ENCODE data around the gene FAM76A.

The FAM76A gene

GRCh38 chr1:27759236-27759635 lies 33.5 kb downstream of the FAM76A start:
- DNase-seq = no peak
- no peak overlapping the region for H3K4me3 ChIP-seq (ENCODE audit: low read depth, low read length)
- no peak for TF ChIP-seq CTCF (IDR thresholded peaks at IDR 0.05; ENCODE audit: low read depth, low read length)
- H3K4me1 ChIP-seq = no peaks in the 10 kb centered on the region
- H3K9me3 ChIP-seq = no peaks in the 10 kb centered on the region
- no peaks in the 10 kb centered on the region for H3K36me3 ChIP-seq
- H3K27me3 ChIP-seq = no peaks in the 10 kb centered on the region

- Histone ChIP-seq H3K4me1 (no peaks in the 10 kb centered on the region), H3K36me3 (no peaks in the 10 kb centered on the region), H3K4me3 (ENCODE audit: low read depth, low read length) (no peak overlapping the region), H3K9me3 (no peaks in the 10 kb centered on the region), H3K27me3 (no peaks in the 10 kb centered on the region)
- no peak for DNase-seq
- peak; percentile 19; the same call in 1 of the 2 replicates for TF ChIP-seq CTCF (IDR thresholded peaks at IDR 0.05; ENCODE audit: low read depth, low read length)
These were observed 34.7 kb downstream of the FAM76A start for GRCh38 chr1:27760426-27760825.

GRCh38 chr1:27762033-27762432 lies 36.3 kb downstream of the FAM76A start:
- no peak for TF ChIP-seq CTCF (IDR thresholded peaks at IDR 0.05; ENCODE audit: low read depth, low read length)
- Histone ChIP-seq H3K9me3 (no peaks in the 10 kb centered on the region), H3K4me1 (no peaks in the 10 kb centered on the region), H3K4me3 (ENCODE audit: low read depth, low read length) (no peak overlapping the region), H3K27me3 (no peaks in the 10 kb centered on the region), H3K36me3 (no peaks in the 10 kb centered on the region)
- DNase-seq = no peak

- no peak for DNase-seq
- Histone ChIP-seq H3K4me1 (no peaks in the 10 kb centered on the region), H3K36me3 (no peaks in the 10 kb centered on the region), H3K27me3 (no peaks in the 10 kb centered on the region), H3K9me3 (no peaks in the 10 kb centered on the region), H3K4me3 (ENCODE audit: low read depth, low read length) (no peak overlapping the region)
- no peak for TF ChIP-seq CTCF (IDR thresholded peaks at IDR 0.05; ENCODE audit: low read depth, low read length)
These were observed 37.6 kb downstream of the FAM76A start for GRCh38 chr1:27763358-27763757.

GRCh38 chr1:27770293-27770830 lies 44.6 kb downstream of the FAM76A start:
- no peak overlapping the region for H3K4me3 ChIP-seq (ENCODE audit: low read depth, low read length)
- no peaks in the 10 kb centered on the region for H3K9me3 ChIP-seq
- H3K4me1 ChIP-seq = peaks cover 4% of the 10 kb centered on the region; the same call in 1 of the 2 replicates
- TF ChIP-seq CTCF (IDR thresholded peaks at IDR 0.05; ENCODE audit: low read depth, low read length) = no peak
- DNase-seq = no peak
- no peaks in the 10 kb centered on the region for H3K27me3 ChIP-seq
- H3K36me3 ChIP-seq = no peaks in the 10 kb centered on the region

GRCh38 chr1:27772036-27772931 lies 46.5 kb downstream of the FAM76A start:
- no peak for TF ChIP-seq CTCF (IDR thresholded peaks at IDR 0.05; ENCODE audit: low read depth, low read length)
- H3K9me3 ChIP-seq = no peaks in the 10 kb centered on the region
- H3K4me1 ChIP-seq = peaks cover 4% of the 10 kb centered on the region; the same call in 1 of the 2 replicates
- no peaks in the 10 kb centered on the region for H3K36me3 ChIP-seq
- DNase-seq = no peak
- no peaks in the 10 kb centered on the region for H3K27me3 ChIP-seq
- peak overlapping the region; percentile 86 for H3K4me3 ChIP-seq (ENCODE audit: low read depth, low read length)
